IMR-90 (cell line): Measurements from ENCODE around the gene MRPL50. TPM values are rescaled to one million over a fixed set of nuclear protein-coding genes. Genes with fewer than 3 reads are reported as not detected.

Source experiments
- ATAC-seq: fragments of 200-7000 bp; cut with Tn5 transposase; 2 replicates; pipeline ENCODE4 v1.9.1; 2020; ENCODE audit warnings: low read depth, mild to moderate bottlenecking, moderate library complexity
- BruUV-seq: library from RNA; stranded (reverse); fragments of 400-500 nt; replicated peaks from 2 replicates; lab custom pipeline; 2021; lab: Mats Ljungman, UMichigan
- CTCF ChIA-PET: fragments of 300-600 bp; formaldehyde crosslinking; extraction: SDS; loops from one replicate; lab custom pipeline; 2021; ENCODE audit warnings: antibody characterized with exemption; lab: Yijun Ruan, JAX
- POLR2A ChIA-PET: fragments of 300-600 bp; sonication (Branson Sonifier 250); formaldehyde crosslinking; loops from one replicate; lab custom pipeline; 2022; ENCODE audit warnings: antibody characterized with exemption; ENCODE audit not compliant: unreplicated experiment; lab: Charles Lee
- DNase-seq: peaks from one replicate; pipeline ENCODE4 v3.0.0; 2013
- H2AFZ ChIP-seq: replicated peaks from 2 replicates; pipeline ENCODE3; 2013; ENCODE audit warnings: low read length, mild to moderate bottlenecking; ENCODE audit not compliant: poor library complexity
- H2AK5ac ChIP-seq: 2 replicates; pipeline ENCODE4 v1.6.1; 2013; ENCODE audit warnings: low read depth, low read length, inconsistent platforms
- H2AK9ac ChIP-seq: replicated peaks from 2 replicates; pipeline ENCODE3; 2013; ENCODE audit warnings: mild to moderate bottlenecking, low read depth, low read length, moderate library complexity; ENCODE audit not compliant: poor library complexity
- H2BK120ac ChIP-seq: 2 replicates; pipeline ENCODE4 v1.6.1; 2013; ENCODE audit warnings: low read depth, low read length, inconsistent platforms
- H2BK15ac ChIP-seq: 3 replicates; pipeline ENCODE4 v1.6.1; 2013; ENCODE audit warnings: low read depth, low read length, inconsistent platforms
- H2BK20ac ChIP-seq: 2 replicates; pipeline ENCODE4 v1.6.1; 2013; ENCODE audit warnings: low read depth, mild to moderate bottlenecking, inconsistent platforms, low read length, moderate library complexity
- H2BK5ac ChIP-seq: 2 replicates; pipeline ENCODE4 v1.6.1; 2013; ENCODE audit warnings: mild to moderate bottlenecking, low read depth, low read length, inconsistent platforms; ENCODE audit not compliant: poor library complexity, severe bottlenecking
- H3K14ac ChIP-seq: replicated peaks from 2 replicates; pipeline ENCODE4 v1.6.1; 2013; ENCODE audit warnings: low read depth, low read length, inconsistent platforms
- H3K18ac ChIP-seq: 2 replicates; pipeline ENCODE4 v1.6.1; 2013; ENCODE audit warnings: low read depth, low read length, control low read depth
- H3K23ac ChIP-seq: 2 replicates; pipeline ENCODE4 v1.6.1; 2013; ENCODE audit warnings: low read depth, low read length, inconsistent platforms
- H3K27ac ChIP-seq: 2 replicates; pipeline ENCODE4 v1.5.1; 2013; ENCODE audit warnings: mild to moderate bottlenecking, control low read depth, low read length; ENCODE audit not compliant: insufficient read depth
- H3K27me3 ChIP-seq: 2 replicates; pipeline ENCODE4 v1.6.1; 2013; ENCODE audit warnings: low read length; ENCODE audit not compliant: control insufficient read depth, insufficient read depth
- H3K36me3 ChIP-seq: 2 replicates; pipeline ENCODE4 v1.6.1; 2013; ENCODE audit warnings: low read length, mixed read lengths; ENCODE audit not compliant: control insufficient read depth, insufficient read depth
- H3K4ac ChIP-seq: 2 replicates; pipeline ENCODE4 v1.6.1; 2013; ENCODE audit warnings: low read depth, low read length, inconsistent platforms
- H3K4me1 ChIP-seq: 2 replicates; pipeline ENCODE4 v1.6.1; 2013; ENCODE audit warnings: low read length, mixed read lengths; ENCODE audit not compliant: control insufficient read depth, insufficient read depth
- H3K4me2 ChIP-seq: 2 replicates; pipeline ENCODE4 v1.6.1; 2013; ENCODE audit warnings: low read depth, mild to moderate bottlenecking, control low read depth, low read length, moderate library complexity
- H3K4me3 ChIP-seq: 2 replicates; pipeline ENCODE4 v1.5.1; 2013; ENCODE audit warnings: low read depth, mild to moderate bottlenecking, control low read depth, low read length, moderate library complexity; ENCODE audit not compliant: insufficient read depth
- H3K56ac ChIP-seq: 2 replicates; pipeline ENCODE4 v1.6.1; 2013; ENCODE audit warnings: low read length, inconsistent platforms; ENCODE audit not compliant: insufficient read depth; ENCODE audit errors: extremely low read depth
- H3K79me1 ChIP-seq, 2 experiments: 2 replicates each; pipeline ENCODE4 v1.6.1; 2013; ENCODE audit warnings: low read length in 2 of 2, inconsistent platforms in 1 of 2, low read depth in 1 of 2
- H3K9ac ChIP-seq: 2 replicates; pipeline ENCODE4 v1.6.1; 2013; ENCODE audit warnings: low read depth, low read length, control low read depth
- H3K9me1 ChIP-seq: 2 replicates; pipeline ENCODE4 v1.6.1; 2013; ENCODE audit warnings: low read length, inconsistent platforms; ENCODE audit not compliant: insufficient read depth
- H3K9me3 ChIP-seq: 2 replicates; pipeline ENCODE4 v1.6.1; 2013; ENCODE audit warnings: low read length; ENCODE audit not compliant: control insufficient read depth, insufficient read depth
- H4K20me1 ChIP-seq: 2 replicates; pipeline ENCODE4 v1.6.1; 2013; ENCODE audit warnings: low read length, inconsistent platforms; ENCODE audit not compliant: insufficient read depth
- H4K5ac ChIP-seq: 2 replicates; pipeline ENCODE4 v1.6.1; 2013; ENCODE audit warnings: mild to moderate bottlenecking, low read depth, low read length, control low read depth
- H4K8ac ChIP-seq, 2 experiments: 2 replicates each; pipeline ENCODE4 v1.6.1; 2013; ENCODE audit warnings: low read depth in 2 of 2, low read length in 2 of 2, control low read depth in 1 of 2, inconsistent platforms in 1 of 2
- H4K91ac ChIP-seq: 2 replicates; pipeline ENCODE4 v1.6.1; 2013; ENCODE audit warnings: low read depth, low read length, inconsistent platforms; ENCODE audit not compliant: insufficient read depth
- BHLHE40 ChIP-seq: fragments of 150-350 bp; IDR thresholded peaks from 2 replicates; pipeline ENCODE4 v1.6.1; 2016; ENCODE audit warnings: mild to moderate bottlenecking, low read depth, low read length
- FOS ChIP-seq: fragments of 150-350 bp; IDR thresholded peaks from 2 replicates; pipeline ENCODE4 v1.6.1; 2016; ENCODE audit warnings: low read depth, low read length
- MAFK ChIP-seq: IDR thresholded peaks from 2 replicates; pipeline ENCODE4 v1.6.1; 2012; ENCODE audit warnings: low read depth, low read length, improper control_type of control experiment
- NFE2L2 ChIP-seq: fragments of 150-350 bp; IDR thresholded peaks from 2 replicates; pipeline ENCODE4 v1.6.1; 2016; ENCODE audit warnings: low read depth, mild to moderate bottlenecking, low read length
- POLR2A ChIP-seq: IDR thresholded peaks from 2 replicates; pipeline ENCODE4 v1.6.1; 2012; ENCODE audit warnings: mild to moderate bottlenecking, low read depth, low read length
- RFX5 ChIP-seq: IDR thresholded peaks from 2 replicates; pipeline ENCODE4 v1.8.0; 2012; ENCODE audit warnings: low read depth, mild to moderate bottlenecking, low read length, moderate library complexity
- SMC3 ChIP-seq: fragments of 150-350 bp; IDR thresholded peaks from 2 replicates; pipeline ENCODE4 v1.6.1; 2016; ENCODE audit warnings: low read depth, mild to moderate bottlenecking, antibody characterized with exemption, low read length, moderate library complexity
- WGBS, 2 experiments: methylation state at CpG; one replicate each; pipeline versions ENCODE4 v1.1.5 to v1.1.7; 2013; ENCODE audit warnings: missing lambda C conversion rate in 2 of 2; ENCODE audit not compliant: insufficient read length in 1 of 2; ENCODE audit errors: extremely low coverage in 2 of 2; 5-methylcytosine and 5-hydroxymethylcytosine counted together
- dilution Hi-C: fragments of 300-500 bp; cut with HindIII; formaldehyde crosslinking; loops from one replicate; pipeline ENCODE4 v1.14.3; 2018; ENCODE audit warnings: low sequenced_read_pairs; ENCODE audit not compliant: unreplicated experiment
- in situ Hi-C: fragments of 300-500 bp; cut with MboI; formaldehyde crosslinking; loops from 3 replicates; pipeline ENCODE4 v1.14.3; 2019; ENCODE audit warnings: low sequenced_read_pairs, inconsistent platforms, mixed read lengths
- intact Hi-C: fragments of 100-400 bp; cut with micrococcal nuclease; formaldehyde crosslinking; loops from 2 replicates; pipeline ENCODE4 v1.10.0; 2022
- polyA plus RNA-seq, 3 experiments: library from polyadenylated mRNA; depleted of rRNA; stranded (reverse); fragments of >200 nt; gene quantifications; 2 replicates each; pipeline ENCODE4 v1.2.3, GENCODE V29; 2012; ENCODE audit warnings: low replicate concordance in 1 of 3
- total RNA-seq: library from RNA; depleted of rRNA; stranded (reverse); fragments of >200 nt; gene quantifications from 2 replicates; pipeline ENCODE4 v1.2.3, GENCODE V29; 2012
- TF ChIP-seq, protein P1 (sequence below): fragments of 150-350 bp; IDR thresholded peaks from 2 replicates; pipeline ENCODE4 v1.6.1; 2017; ENCODE audit warnings: mild to moderate bottlenecking, antibody characterized with exemption, low read length, low read depth
- TF ChIP-seq, protein P2 (sequence below): conservative IDR thresholded peaks from 2 replicates; pipeline ENCODE4 v1.5.1; 2012; ENCODE audit warnings: mild to moderate bottlenecking, low read depth, low read length, improper control_type of control experiment
- TF ChIP-seq, protein P3 (sequence below): fragments of 150-350 bp; IDR thresholded peaks from 2 replicates; pipeline ENCODE4 v1.6.1; 2016; ENCODE audit warnings: low read depth, mild to moderate bottlenecking, low read length, moderate library complexity, borderline replicate concordance

MRPL50 gene
- total and polyA plus RNA-seq, 2 of the 4 experiments (the other 2 are of a cell fraction) = 7.5 to 8.6 TPM

DNA sequence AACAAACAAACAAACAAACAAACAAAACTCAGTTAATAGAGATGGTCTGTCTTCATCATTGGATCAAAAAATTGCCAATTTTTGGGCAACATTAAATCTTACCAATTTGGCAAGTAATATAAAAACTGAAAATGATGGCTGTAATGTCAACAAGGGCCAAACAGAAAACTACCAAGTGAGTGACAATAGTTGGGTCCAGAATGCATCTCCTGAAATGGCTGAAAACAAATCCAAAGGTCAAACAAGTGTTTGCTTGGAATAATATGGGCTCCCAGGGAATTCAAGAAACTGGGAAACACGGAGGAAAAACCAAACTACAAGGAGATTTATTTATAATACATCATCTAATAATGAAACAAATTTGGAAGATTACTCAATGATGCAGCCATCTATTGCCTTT, 38.7 kb downstream of the MRPL50 start:
- H3K27me3 ChIP-seq = no peaks in the 10 kb centered on the region
- no peak overlapping the region for H3K9ac ChIP-seq
- H3K36me3 ChIP-seq = no peaks in the 10 kb centered on the region
- dilution Hi-C loops (no loop called here), intact Hi-C loops (no loop called here), in situ Hi-C loops (no loop called here)
- H2BK15ac ChIP-seq = no peak overlapping the region
- no peak overlapping the region for H2BK120ac ChIP-seq
- H2BK5ac ChIP-seq = no peak overlapping the region
- no peak overlapping the region for H2AFZ ChIP-seq
- no peak overlapping the region for H2AK5ac ChIP-seq
- H2AK9ac ChIP-seq = no peak overlapping the region
- no peaks in the 10 kb centered on the region for H4K20me1 ChIP-seq
- H3K14ac ChIP-seq = no peak overlapping the region
- H3K4ac ChIP-seq = no peak overlapping the region
- no TSS peak for BruUV-seq
- no peak overlapping the region for H3K18ac ChIP-seq
- no peak overlapping the region for H4K91ac ChIP-seq
- no peak overlapping the region for H3K4me3 ChIP-seq
- no peak overlapping the region for H3K4me2 ChIP-seq
- TF ChIP-seq, protein P1, sequence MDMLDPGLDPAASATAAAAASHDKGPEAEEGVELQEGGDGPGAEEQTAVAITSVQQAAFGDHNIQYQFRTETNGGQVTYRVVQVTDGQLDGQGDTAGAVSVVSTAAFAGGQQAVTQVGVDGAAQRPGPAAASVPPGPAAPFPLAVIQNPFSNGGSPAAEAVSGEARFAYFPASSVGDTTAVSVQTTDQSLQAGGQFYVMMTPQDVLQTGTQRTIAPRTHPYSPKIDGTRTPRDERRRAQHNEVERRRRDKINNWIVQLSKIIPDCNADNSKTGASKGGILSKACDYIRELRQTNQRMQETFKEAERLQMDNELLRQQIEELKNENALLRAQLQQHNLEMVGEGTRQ = no peak
- TF ChIP-seq, protein P2, sequence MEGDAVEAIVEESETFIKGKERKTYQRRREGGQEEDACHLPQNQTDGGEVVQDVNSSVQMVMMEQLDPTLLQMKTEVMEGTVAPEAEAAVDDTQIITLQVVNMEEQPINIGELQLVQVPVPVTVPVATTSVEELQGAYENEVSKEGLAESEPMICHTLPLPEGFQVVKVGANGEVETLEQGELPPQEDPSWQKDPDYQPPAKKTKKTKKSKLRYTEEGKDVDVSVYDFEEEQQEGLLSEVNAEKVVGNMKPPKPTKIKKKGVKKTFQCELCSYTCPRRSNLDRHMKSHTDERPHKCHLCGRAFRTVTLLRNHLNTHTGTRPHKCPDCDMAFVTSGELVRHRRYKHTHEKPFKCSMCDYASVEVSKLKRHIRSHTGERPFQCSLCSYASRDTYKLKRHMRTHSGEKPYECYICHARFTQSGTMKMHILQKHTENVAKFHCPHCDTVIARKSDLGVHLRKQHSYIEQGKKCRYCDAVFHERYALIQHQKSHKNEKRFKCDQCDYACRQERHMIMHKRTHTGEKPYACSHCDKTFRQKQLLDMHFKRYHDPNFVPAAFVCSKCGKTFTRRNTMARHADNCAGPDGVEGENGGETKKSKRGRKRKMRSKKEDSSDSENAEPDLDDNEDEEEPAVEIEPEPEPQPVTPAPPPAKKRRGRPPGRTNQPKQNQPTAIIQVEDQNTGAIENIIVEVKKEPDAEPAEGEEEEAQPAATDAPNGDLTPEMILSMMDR = no peak
- TF ChIP-seq POLR2A (no peak), MAFK (no peak), BHLHE40 (no peak), RFX5 (no peak), FOS (no peak), SMC3 (no peak), NFE2L2 (no peak)
- TF ChIP-seq, protein P3, sequence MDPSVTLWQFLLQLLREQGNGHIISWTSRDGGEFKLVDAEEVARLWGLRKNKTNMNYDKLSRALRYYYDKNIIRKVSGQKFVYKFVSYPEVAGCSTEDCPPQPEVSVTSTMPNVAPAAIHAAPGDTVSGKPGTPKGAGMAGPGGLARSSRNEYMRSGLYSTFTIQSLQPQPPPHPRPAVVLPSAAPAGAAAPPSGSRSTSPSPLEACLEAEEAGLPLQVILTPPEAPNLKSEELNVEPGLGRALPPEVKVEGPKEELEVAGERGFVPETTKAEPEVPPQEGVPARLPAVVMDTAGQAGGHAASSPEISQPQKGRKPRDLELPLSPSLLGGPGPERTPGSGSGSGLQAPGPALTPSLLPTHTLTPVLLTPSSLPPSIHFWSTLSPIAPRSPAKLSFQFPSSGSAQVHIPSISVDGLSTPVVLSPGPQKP = no peak
- ChIA-PET POLR2A (no interaction called here), CTCF (no interaction called here)
- no CpG with 5 or more reads among the region's 1 CpG for WGBS, 2 experiments
- no peaks in the 10 kb centered on the region for H3K9me1 ChIP-seq
- no peaks in the 10 kb centered on the region for H3K79me1 ChIP-seq
- H3K27ac ChIP-seq = no peak overlapping the region
- H4K5ac ChIP-seq = no peak overlapping the region
- no peaks in the 10 kb centered on the region for H3K9me3 ChIP-seq
- H3K23ac ChIP-seq = no peak overlapping the region
- H4K8ac ChIP-seq = no peak overlapping the region
- H3K56ac ChIP-seq = no peak overlapping the region
- DNase-seq = no peak
- H2BK20ac ChIP-seq = no peak overlapping the region
- no peak for ATAC-seq
- H3K4me1 ChIP-seq = no peaks in the 10 kb centered on the region
